H9 (cell line): ENCODE data around the gene STOX2. TPM values are rescaled to one million over a fixed set of nuclear protein-coding genes. Genes with fewer than 3 reads are reported as not detected.

Experiments used
- DNase-seq: peaks from one replicate; pipeline ENCODE4 v3.0.0-alpha.2; 2017
- H2AFZ ChIP-seq: one replicate; pipeline ENCODE4 v1.6.1; 2013; ENCODE audit warnings: mild to moderate bottlenecking, low read length, control low read depth, moderate library complexity
- H2AK5ac ChIP-seq: 2 replicates; pipeline ENCODE4 v1.6.1; 2013; ENCODE audit warnings: low read length, control low read depth, mixed read lengths; ENCODE audit not compliant: insufficient read length
- H2BK120ac ChIP-seq: one replicate; pipeline ENCODE4 v1.6.1; 2013; ENCODE audit warnings: low read depth, mild to moderate bottlenecking, low read length, control low read depth, inconsistent platforms; ENCODE audit not compliant: poor library complexity, severe bottlenecking
- H2BK12ac ChIP-seq: 2 replicates; pipeline ENCODE4 v1.6.1; 2013; ENCODE audit warnings: low read length, control low read depth, mixed read lengths, low read depth; ENCODE audit not compliant: insufficient read length
- H2BK15ac ChIP-seq: 2 replicates; pipeline ENCODE4 v1.6.1; 2013; ENCODE audit warnings: low read depth, low read length, control low read depth
- H2BK20ac ChIP-seq: one replicate; pipeline ENCODE4 v1.6.1; 2013; ENCODE audit warnings: low read depth, mild to moderate bottlenecking, low read length, control low read depth, inconsistent platforms; ENCODE audit not compliant: poor library complexity, severe bottlenecking
- H2BK5ac ChIP-seq: 2 replicates; pipeline ENCODE4 v1.6.1; 2013; ENCODE audit warnings: low read length, control low read depth, mixed read lengths; ENCODE audit not compliant: insufficient read length
- H3K14ac ChIP-seq: 2 replicates; pipeline ENCODE4 v1.6.1; 2013; ENCODE audit warnings: low read length, control low read depth; ENCODE audit not compliant: insufficient read depth
- H3K18ac ChIP-seq: 2 replicates; pipeline ENCODE4 v1.6.1; 2013; ENCODE audit warnings: low read depth, mild to moderate bottlenecking, mixed read lengths, low read length, control low read depth; ENCODE audit not compliant: insufficient read length
- H3K23ac ChIP-seq: 2 replicates; pipeline ENCODE4 v1.6.1; 2013; ENCODE audit warnings: low read length, control low read depth, mixed read lengths, low read depth; ENCODE audit not compliant: insufficient read length
- H3K23me2 ChIP-seq: 2 replicates; pipeline ENCODE4 v1.6.1; 2013; ENCODE audit warnings: low read depth, mild to moderate bottlenecking, mixed read lengths, low read length, control low read depth; ENCODE audit not compliant: insufficient read length, poor library complexity, severe bottlenecking
- H3K27ac ChIP-seq: 2 replicates; pipeline ENCODE4 v1.5.1; 2013; ENCODE audit warnings: low read length, control low read depth, mixed read lengths, low read depth; ENCODE audit not compliant: insufficient read length
- H3K27me3 ChIP-seq: 2 replicates; pipeline ENCODE4 v1.6.1; 2013; ENCODE audit warnings: low read length, control low read depth, inconsistent platforms; ENCODE audit not compliant: insufficient read depth
- H3K4ac ChIP-seq: 2 replicates; pipeline ENCODE4 v1.6.1; 2013; ENCODE audit warnings: low read depth, mild to moderate bottlenecking, control low read depth, inconsistent platforms, low read length, moderate library complexity
- H3K4me1 ChIP-seq: 2 replicates; pipeline ENCODE4 v1.6.1; 2013; ENCODE audit warnings: low read length, control low read depth, inconsistent platforms; ENCODE audit not compliant: insufficient read depth
- H3K4me2 ChIP-seq: 2 replicates; pipeline ENCODE4 v1.6.1; 2013; ENCODE audit warnings: low read length, control low read depth, mixed read lengths; ENCODE audit not compliant: insufficient read length, insufficient read depth
- H3K56ac ChIP-seq: 2 replicates; pipeline ENCODE4 v1.6.1; 2013; ENCODE audit warnings: low read depth, mild to moderate bottlenecking, mixed read lengths, low read length, control low read depth; ENCODE audit not compliant: insufficient read length
- H3K79me1 ChIP-seq: 2 replicates; pipeline ENCODE4 v1.6.1; 2013; ENCODE audit warnings: low read depth, mild to moderate bottlenecking, moderate library complexity, low read length, control low read depth, inconsistent platforms; ENCODE audit not compliant: insufficient read depth, poor library complexity, severe bottlenecking
- H3K79me2 ChIP-seq: 2 replicates; pipeline ENCODE4 v1.6.1; 2013; ENCODE audit warnings: low read length, control low read depth, inconsistent platforms; ENCODE audit not compliant: insufficient read depth
- H3K9ac ChIP-seq: 2 replicates; pipeline ENCODE4 v1.6.1; 2013; ENCODE audit warnings: low read length, control low read depth, mixed read lengths; ENCODE audit not compliant: insufficient read length; ENCODE audit errors: extremely low read depth
- H3K9me3 ChIP-seq: one replicate; pipeline ENCODE4 v1.6.1; 2013; ENCODE audit warnings: low read depth, low read length, inconsistent platforms; ENCODE audit not compliant: control insufficient read depth
- H3T11ph ChIP-seq: one replicate; pipeline ENCODE4 v1.6.1; 2013; ENCODE audit warnings: mild to moderate bottlenecking, low read length, control low read depth, inconsistent platforms
- H4K20me1 ChIP-seq: one replicate; pipeline ENCODE4 v1.6.1; 2013; ENCODE audit not compliant: control insufficient read depth, insufficient read length, insufficient read depth
- H4K5ac ChIP-seq: 2 replicates; pipeline ENCODE4 v1.6.1; 2013; ENCODE audit warnings: low read depth, mild to moderate bottlenecking, mixed read lengths, low read length, control low read depth; ENCODE audit not compliant: insufficient read length
- H4K8ac ChIP-seq: replicated peaks from 2 replicates; pipeline ENCODE4 v1.6.1; 2013; ENCODE audit warnings: low read length, control low read depth, mixed read lengths, low read depth; ENCODE audit not compliant: insufficient read length
- H4K91ac ChIP-seq: 2 replicates; pipeline ENCODE4 v1.6.1; 2013; ENCODE audit warnings: low read depth, mild to moderate bottlenecking, moderate library complexity, mixed read lengths, low read length, control low read depth; ENCODE audit not compliant: insufficient read length
- H3K27ac Mint-ChIP-seq, 3 experiments: 2 replicates in 2 of 3; 3 replicates in 1 of 3; pipeline ENCODE4 v1.8.0; 2020 to 2021; ENCODE audit warnings: mixed read lengths in 3 of 3, mild to moderate bottlenecking in 1 of 3, moderate library complexity in 1 of 3
- H3K27me3 Mint-ChIP-seq: 2 replicates; pipeline ENCODE4 v1.8.0; 2021; ENCODE audit warnings: low read depth, mild to moderate bottlenecking, moderate library complexity, mixed read lengths
- H3K36me3 Mint-ChIP-seq, 3 experiments: 2 replicates in 2 of 3; 3 replicates in 1 of 3; pipeline ENCODE4 v1.8.0; 2020 to 2021; ENCODE audit warnings: low read depth in 3 of 3, mixed read lengths in 3 of 3; ENCODE audit not compliant: insufficient read depth in 1 of 3
- H3K4me1 Mint-ChIP-seq, 2 experiments: 2 replicates each; pipeline ENCODE4 v1.8.0; 2020; ENCODE audit warnings: mixed read lengths in 2 of 2
- H3K4me3 Mint-ChIP-seq, 2 experiments: 2 replicates in 1 of 2; 3 replicates in 1 of 2; pipeline ENCODE4 v1.8.0; 2020 to 2021; ENCODE audit warnings: mild to moderate bottlenecking in 2 of 2, mixed read lengths in 2 of 2, moderate library complexity in 1 of 2
- H3K9me3 Mint-ChIP-seq, 2 experiments: 2 replicates in 1 of 2; 3 replicates in 1 of 2; pipeline ENCODE4 v1.8.0; 2020; ENCODE audit warnings: mild to moderate bottlenecking in 2 of 2, mixed read lengths in 2 of 2, moderate library complexity in 1 of 2
- WGBS: extraction: QIAGEN DNeasy Blood & Tissue Kit; methylation state at CpG from one replicate; pipeline ENCODE4 v1.1.7; 2013; ENCODE audit warnings: missing lambda C conversion rate, low lambda C conversion rate, mixed read lengths; ENCODE audit not compliant: insufficient read length; ENCODE audit errors: extremely low coverage; 5-methylcytosine and 5-hydroxymethylcytosine counted together
- total RNA-seq: library from RNA; stranded (reverse); gene quantifications from 2 replicates; pipeline ENCODE4 v1.2.1, GENCODE V29; 2021
- TF ChIP-seq, protein P1 (sequence below): fragments of 200-600 bp; sonication (generic); conservative IDR thresholded peaks from 3 replicates; pipeline ENCODE4 v1.8.0; 2021; ENCODE audit warnings: antibody characterized with exemption, mild to moderate bottlenecking

Gene STOX2
- total RNA-seq, 1 experiment from 2014 or later: 28.2 TPM

DNA sequence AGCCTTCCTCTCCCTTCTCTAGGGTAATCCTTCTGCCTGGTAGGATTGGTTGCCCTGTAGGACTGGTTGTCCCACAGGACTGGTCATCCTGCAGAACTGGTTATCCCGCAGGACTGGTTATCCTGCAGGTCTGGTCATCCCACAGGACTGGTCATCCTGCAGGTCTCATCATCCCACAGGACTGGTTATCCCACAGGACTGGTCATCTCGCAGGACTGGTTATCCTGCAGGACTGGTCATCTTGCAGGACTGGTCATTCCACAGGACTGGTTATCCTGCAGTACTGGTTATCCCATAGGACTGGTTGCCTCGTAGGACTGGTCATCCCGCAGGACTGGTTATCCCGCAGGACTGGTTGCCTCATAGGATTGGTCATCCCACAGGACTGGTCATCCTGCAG lies 48.1 kb upstream of the STOX2 start:
- Histone ChIP-seq H2BK120ac (no peak overlapping the region), H3K79me1 (no peaks in the 10 kb centered on the region), H3K79me2 (no peaks in the 10 kb centered on the region), H2AK5ac (no peak overlapping the region), H3K23me2 (no peaks in the 10 kb centered on the region), H3K14ac (no peak overlapping the region), H2BK20ac (no peak overlapping the region), H4K91ac (no peak overlapping the region), H4K20me1 (no peaks in the 10 kb centered on the region), H2BK15ac (no peak overlapping the region), H3K23ac (no peak overlapping the region), H2AFZ (no peak overlapping the region), H3T11ph (no peak overlapping the region), H3K56ac (no peak overlapping the region), H2BK12ac (no peak overlapping the region), H3K9ac (no peak overlapping the region), H2BK5ac (no peak overlapping the region), H3K4me2 (no peak overlapping the region), H3K9me3 (no peaks in the 10 kb centered on the region), H4K5ac (no peak overlapping the region), H3K4ac (no peak overlapping the region), H3K27ac (no peak overlapping the region), H3K27me3 (no peaks in the 10 kb centered on the region), H4K8ac (no peak overlapping the region), H3K18ac (no peak overlapping the region), H3K4me1 (no peaks in the 10 kb centered on the region)
- Mint-ChIP-seq H3K4me3 (no peak overlapping the region), H3K36me3 (peaks cover 0 to 3% (median 0%) of the 10 kb centered on the region in 3 experiments; a peak in 2 of 7 replicates), H3K27me3 (peaks cover 25% of the 10 kb centered on the region), H3K27ac (no peak overlapping the region), H3K4me1 (peaks cover 25 to 27% of the 10 kb centered on the region in 2 experiments), H3K9me3 (peaks cover 0 to 4% of the 10 kb centered on the region in 2 experiments; a peak in 2 of 5 replicates)
- no CpG with 5 or more reads among the region's 5 CpGs for WGBS
- no peak for DNase-seq
- TF ChIP-seq, protein P1, sequence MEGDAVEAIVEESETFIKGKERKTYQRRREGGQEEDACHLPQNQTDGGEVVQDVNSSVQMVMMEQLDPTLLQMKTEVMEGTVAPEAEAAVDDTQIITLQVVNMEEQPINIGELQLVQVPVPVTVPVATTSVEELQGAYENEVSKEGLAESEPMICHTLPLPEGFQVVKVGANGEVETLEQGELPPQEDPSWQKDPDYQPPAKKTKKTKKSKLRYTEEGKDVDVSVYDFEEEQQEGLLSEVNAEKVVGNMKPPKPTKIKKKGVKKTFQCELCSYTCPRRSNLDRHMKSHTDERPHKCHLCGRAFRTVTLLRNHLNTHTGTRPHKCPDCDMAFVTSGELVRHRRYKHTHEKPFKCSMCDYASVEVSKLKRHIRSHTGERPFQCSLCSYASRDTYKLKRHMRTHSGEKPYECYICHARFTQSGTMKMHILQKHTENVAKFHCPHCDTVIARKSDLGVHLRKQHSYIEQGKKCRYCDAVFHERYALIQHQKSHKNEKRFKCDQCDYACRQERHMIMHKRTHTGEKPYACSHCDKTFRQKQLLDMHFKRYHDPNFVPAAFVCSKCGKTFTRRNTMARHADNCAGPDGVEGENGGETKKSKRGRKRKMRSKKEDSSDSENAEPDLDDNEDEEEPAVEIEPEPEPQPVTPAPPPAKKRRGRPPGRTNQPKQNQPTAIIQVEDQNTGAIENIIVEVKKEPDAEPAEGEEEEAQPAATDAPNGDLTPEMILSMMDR: no peak
